PFSK-1 (cell line): Measurements from ENCODE around the gene RAN.

Experiments used
- POLR2AphosphoS5 ChIP-seq: IDR thresholded peaks from 2 replicates; pipeline ENCODE4 v1.6.1; 2012; ENCODE audit warnings: low read depth, mild to moderate bottlenecking, control low read depth, low read length, moderate library complexity
- TAF1 ChIP-seq: IDR thresholded peaks from 2 replicates; pipeline ENCODE4 v1.6.1; 2012; ENCODE audit warnings: low read length, control low read depth, borderline replicate concordance; ENCODE audit not compliant: insufficient read depth

DNA sequence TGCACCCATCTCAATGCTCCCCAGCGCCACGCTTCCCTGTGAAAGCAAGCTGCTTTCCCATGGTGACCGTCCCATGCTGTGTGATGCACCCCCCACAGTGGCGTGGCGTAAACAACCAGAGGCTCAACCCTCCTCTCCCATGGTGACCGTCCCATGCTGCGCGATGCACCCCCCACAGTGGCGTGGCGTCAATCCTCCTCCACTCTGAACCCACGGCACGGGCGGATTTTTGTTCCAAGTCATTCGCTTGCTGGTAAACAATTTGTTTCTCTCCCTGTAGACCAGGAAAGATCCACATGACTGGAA, 41.7 kb upstream of the RAN start:
- no peak for TF ChIP-seq TAF1
- TF ChIP-seq POLR2AphosphoS5: no peak
